DND-41 (cell line): ENCODE data around the gene SANBR.

Experiments used
- CTCF ChIP-seq: IDR thresholded peaks from 2 replicates; pipeline ENCODE4 v1.5.1; 2012; ENCODE audit warnings: borderline replicate concordance, low read length, moderate library complexity, mild to moderate bottlenecking; ENCODE audit not compliant: poor library complexity, severe bottlenecking; ENCODE audit errors: extremely low read depth
- EZH2 ChIP-seq: IDR thresholded peaks from 3 replicates; pipeline ENCODE4 v1.6.1; 2012; ENCODE audit warnings: borderline replicate concordance, low read depth, mild to moderate bottlenecking, moderate library complexity, low read length, inconsistent platforms; ENCODE audit not compliant: severe bottlenecking

GRCh38 chr2:61096438-61096837 is 30.8 kb downstream of the SANBR start:
- TF ChIP-seq CTCF (no peak), EZH2 (no peak)
